ENCODE data around the gene CERCAM. TPM values are rescaled to one million over a fixed set of nuclear protein-coding genes. Genes with fewer than 3 reads are reported as not detected.
A peak's percentile ranks its signal among the peaks of the same experiment; 100 is the strongest.
"Not testable (repeated sequence)": the region's sequence is repeated elsewhere in the genome, so short reads cannot be mapped to it uniquely, and the experiment has no call there.

Gene CERCAM
- total RNA-seq, 2 donors from 2014 or later = 19.1 to 22.8 TPM

GRCh38 chr9:128438343-128439109 lies 17.9 kb downstream of the CERCAM start:
- ATAC-seq (peak; percentile 91 to 94), DNase-seq (peak; percentile 92)
- intact Hi-C loops (cut with DNase I) = no loop called here

GRCh38 chr9:128439273-128439672 lies 18.6 kb downstream of the CERCAM start:
- ATAC-seq (no peak), DNase-seq (no peak)
- intact Hi-C loops (cut with DNase I) = no loop called here

DNA sequence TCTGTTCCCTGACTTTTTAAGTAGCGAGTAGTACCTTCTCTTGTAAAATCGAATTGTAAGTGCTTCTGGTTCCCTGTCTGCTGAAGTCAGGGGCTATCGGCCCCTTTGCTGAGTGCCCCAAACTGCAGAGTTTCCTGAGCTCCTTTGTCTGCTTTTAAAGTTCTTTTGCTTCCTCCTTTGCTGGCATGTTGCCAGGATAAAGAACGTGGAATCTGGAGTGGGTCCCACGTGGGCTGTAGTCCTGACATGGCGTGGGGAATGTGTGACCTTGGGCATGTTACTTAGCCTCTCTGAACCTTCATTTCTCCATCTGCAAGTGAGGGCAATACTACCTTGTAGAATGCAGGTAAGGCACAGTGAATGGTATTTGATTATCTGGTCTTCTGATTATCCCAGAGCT lies 21.5 kb downstream of the CERCAM start:
- intact Hi-C loops (cut with DNase I) = no loop called here
- no peak for ATAC-seq
- DNase-seq = no peak

DNA sequence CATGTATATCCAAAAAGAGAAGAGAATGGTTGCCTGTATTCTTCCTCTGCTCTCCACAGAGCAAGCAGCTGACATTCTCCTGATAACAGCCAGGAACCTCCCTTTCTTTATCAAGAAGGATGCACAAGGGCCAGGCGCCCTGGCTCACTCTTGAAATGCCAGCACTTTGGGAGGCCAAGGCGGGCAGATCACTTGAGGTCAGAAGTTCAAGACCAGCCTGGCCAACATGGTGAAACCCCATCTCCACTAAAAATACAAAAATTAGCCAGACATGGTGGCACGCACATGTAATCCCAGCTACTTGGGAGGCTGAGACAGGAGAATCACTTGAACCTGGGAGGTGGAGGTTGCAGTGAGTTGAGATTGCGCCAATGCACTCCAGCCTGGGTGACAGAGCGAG lies 25.8 kb downstream of the CERCAM start:
- ATAC-seq; intact Hi-C loops (cut with DNase I); DNase-seq: not testable (repeated sequence)

DNA sequence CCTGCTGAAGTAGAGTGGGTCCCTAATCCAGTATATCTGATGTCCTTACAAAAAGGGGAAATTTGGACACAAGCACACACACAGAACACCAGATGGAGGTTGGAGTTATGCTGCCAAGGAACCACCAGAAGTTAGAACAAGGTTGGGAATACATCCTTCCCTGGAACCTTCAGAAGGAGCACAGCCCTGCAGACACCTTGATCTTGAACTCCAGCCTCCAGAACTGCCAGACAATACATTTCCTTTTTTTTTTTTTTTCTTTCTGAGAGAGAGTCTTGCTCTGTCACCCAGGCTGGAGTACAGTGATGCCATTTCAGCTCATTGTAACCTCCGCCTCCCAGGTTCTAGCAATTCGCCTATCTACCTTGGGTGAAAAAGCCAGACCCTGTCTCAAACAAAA lies 28.1 kb downstream of the CERCAM start:
- ATAC-seq (no peak), DNase-seq (no peak)
- intact Hi-C loops (cut with DNase I) = no loop called here

- intact Hi-C loops (cut with DNase I) = loop anchor here in 1 of 2 donors (5.0 kb wide), 1 partner anchor 97 kb away; the partner anchor contains the start of gene SPTAN1
- no peak for DNase-seq
- ATAC-seq = no peak
Measured at GRCh38 chr9:128454991-128455390, 34.3 kb downstream of the CERCAM start.

DNA sequence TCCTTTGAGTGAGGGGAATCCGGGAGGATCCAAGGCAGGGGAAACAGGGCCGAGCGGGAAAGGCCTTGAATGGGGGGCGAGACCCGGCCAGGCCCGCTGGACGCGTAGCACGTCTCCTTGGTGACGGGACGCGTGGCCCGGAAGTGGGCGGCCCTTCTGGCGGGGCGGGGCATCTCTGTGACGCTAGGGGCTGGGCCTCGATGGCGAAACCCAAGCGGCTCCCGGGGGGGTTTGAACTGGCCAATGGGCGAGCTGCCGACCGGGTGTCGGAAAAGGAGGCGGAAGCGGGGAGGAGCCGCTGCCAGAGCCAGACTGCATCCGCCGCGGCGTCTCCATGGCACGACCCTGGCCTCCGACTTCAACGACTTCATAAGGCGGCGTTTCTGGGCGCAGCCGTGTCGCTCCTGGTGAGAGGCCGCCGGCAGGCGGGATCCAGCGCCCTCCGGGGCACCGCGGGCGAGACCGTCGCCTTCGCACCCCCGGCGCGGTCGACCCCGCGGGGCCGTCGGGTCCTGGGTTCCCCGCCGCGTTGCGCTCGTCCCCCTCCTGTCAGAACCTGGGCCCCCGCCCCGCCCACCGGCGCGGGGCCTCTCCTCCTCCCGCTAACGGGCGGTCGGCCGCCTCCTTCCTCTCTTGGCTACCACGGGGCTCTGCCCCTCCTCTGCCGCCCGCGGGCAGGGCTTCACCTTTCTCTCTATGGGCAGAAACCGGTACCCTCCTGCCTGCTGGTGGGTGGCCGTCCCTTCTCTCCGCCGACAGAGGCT lies 35.4 kb downstream of the CERCAM start, which contains the start of gene ODF2:
ODF2 (plus strand) TSS at position 158 of the 764 bp plus-strand sequence; CDS start at position 244, 86 bp downstream.
- peak; percentile 98 for DNase-seq
- intact Hi-C loops (cut with DNase I) = loop anchor here in 1 of 2 donors (5.0 kb wide), 1 partner anchor 96 kb away; the partner anchor contains the start of gene SPTAN1
- ATAC-seq = peak; percentile 96 to 97

- peak; percentile 82 to 89 for ATAC-seq
- intact Hi-C loops (cut with DNase I) = loop anchor here in 1 of 2 donors (5.0 kb wide), 1 partner anchor 96 kb away; the partner anchor contains the start of gene SPTAN1
- DNase-seq = peak; percentile 80
Measured at GRCh38 chr9:128456613-128457061, 36.0 kb downstream of the CERCAM start.

DNA sequence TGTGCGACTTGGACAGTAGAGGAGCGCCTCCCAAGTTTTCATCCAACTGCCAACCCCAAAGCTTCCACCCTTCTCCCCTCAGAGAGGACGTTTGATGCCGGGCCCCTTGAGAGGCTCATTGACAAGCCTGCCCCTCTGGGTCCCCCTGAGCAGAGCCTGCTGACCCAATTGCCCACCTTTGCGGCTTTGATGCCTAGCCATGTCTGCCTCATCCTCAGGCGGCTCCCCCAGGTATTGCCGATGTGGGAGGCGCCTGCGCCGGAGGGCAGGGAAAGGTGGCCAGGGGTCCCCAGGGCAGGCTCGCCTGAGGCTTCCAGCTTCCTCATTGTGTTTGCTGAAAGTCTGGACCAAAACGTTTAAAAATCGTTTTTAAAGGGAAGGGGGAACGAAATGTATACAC lies 36.5 kb downstream of the CERCAM start:
- no peak for DNase-seq
- ATAC-seq = no peak
- intact Hi-C loops (cut with DNase I) = loop anchor here in 1 of 2 donors (5.0 kb wide), 1 partner anchor 95 kb away; the partner anchor contains the start of gene SPTAN1

DNA sequence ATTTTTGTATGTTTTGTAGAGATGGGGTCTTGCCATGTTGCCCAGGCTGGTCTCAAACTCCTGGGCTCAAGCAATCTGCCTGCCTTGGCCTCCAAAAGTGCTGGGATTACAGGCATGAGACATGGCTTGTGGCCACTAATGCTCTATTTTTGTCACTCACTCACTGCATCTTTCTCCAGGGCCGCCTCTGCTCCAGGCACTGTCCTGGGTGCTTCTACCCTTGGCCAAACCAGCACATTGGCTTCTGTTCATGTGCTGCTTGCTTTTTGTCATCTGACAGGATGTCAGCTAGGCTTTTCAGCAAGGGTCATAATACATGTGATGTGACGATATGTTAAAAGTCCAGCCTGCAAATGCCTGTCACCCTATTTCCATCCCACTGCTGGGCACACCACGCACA lies 38.4 kb downstream of the CERCAM start:
- ATAC-seq (no peak), DNase-seq (no peak)
- intact Hi-C loops (cut with DNase I) = loop anchor here in 1 of 2 donors (5.0 kb wide), 1 partner anchor 93 kb away; the partner anchor contains the start of gene SPTAN1

- DNase-seq = no peak
- ATAC-seq = no peak
- intact Hi-C loops (cut with DNase I) = no loop called here
Measured at GRCh38 chr9:128469070-128469469, 48.4 kb downstream of the CERCAM start.

DNA sequence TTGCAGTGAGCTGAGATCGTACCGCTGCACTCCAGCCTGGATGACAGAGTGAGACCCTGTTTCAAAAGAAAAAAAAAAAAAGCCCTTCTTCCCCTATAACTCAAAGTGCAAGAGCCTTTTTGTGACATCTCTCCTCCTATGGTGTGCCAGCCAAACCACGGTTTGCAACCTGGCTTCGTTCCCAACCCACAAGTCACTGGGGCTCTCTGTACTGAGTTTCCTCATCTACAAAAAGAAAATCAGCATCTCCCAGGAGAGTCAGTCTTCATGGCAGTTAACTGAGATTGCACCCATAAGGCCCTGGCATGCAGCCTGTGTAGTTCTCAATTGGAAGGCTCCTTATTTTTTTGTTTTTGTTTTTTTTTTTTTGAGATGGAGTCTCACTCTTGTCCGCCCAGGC lies 49.9 kb downstream of the CERCAM start:
- DNase-seq (no peak), ATAC-seq (peak in 1 of 2 donors; percentile 86)
- intact Hi-C loops (cut with DNase I) = no loop called here

- ATAC-seq (no peak), DNase-seq (no peak)
- intact Hi-C loops (cut with DNase I) = no loop called here
Measured at GRCh38 chr9:128473104-128473503, 52.4 kb downstream of the CERCAM start.

- ATAC-seq = no peak
- DNase-seq = no peak
- intact Hi-C loops (cut with DNase I) = no loop called here
Measured at GRCh38 chr9:128475867-128476266, 55.2 kb downstream of the CERCAM start.

- intact Hi-C loops (cut with DNase I) = no loop called here
- DNase-seq (no peak), ATAC-seq (no peak)
Measured at GRCh38 chr9:128479262-128479661, 58.6 kb downstream of the CERCAM start.

- no peak for DNase-seq
- no peak for ATAC-seq
- intact Hi-C loops (cut with DNase I) = no loop called here
Measured at GRCh38 chr9:128481561-128481960, 60.9 kb downstream of the CERCAM start.

GRCh38 chr9:128482186-128482585 lies 61.5 kb downstream of the CERCAM start:
- intact Hi-C loops (cut with DNase I) = no loop called here
- no peak for ATAC-seq
- no peak for DNase-seq

DNA sequence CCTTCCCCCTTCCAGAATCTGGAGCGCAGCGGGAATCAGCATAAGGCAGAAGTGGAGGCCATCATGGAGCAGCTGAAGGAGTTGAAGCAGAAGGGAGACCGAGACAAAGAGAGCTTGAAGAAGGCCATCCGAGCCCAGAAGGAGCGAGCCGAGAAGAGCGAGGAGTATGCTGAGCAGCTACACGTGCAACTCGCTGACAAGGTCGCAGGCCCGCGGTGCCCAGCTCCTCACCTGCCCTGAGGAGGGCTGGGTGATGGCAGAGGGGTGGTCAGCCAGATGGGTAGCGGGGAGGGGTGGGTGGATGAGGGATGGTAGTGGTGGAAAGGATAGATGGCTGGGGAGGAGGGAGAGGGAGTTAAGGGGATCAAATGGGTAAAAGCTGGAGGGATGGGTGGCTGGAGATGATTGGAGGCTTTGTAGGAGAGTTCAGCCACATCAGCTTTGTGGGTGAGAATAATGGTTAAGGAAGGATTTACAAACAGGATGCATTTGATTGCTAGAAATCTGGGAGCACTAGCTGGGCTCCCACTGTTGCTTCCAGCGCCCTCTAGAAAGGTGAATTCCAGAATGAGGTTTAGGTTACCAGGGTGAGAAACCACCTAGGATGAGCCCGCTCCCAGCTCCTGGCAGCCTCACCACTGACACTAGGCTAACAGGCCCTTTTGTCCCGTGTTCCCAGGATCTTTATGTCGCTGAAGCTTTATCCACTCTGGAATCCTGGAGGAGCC lies 64.2 kb downstream of the CERCAM start:
- no peak for DNase-seq
- intact Hi-C loops (cut with DNase I) = no loop called here
- ATAC-seq = no peak

DNA sequence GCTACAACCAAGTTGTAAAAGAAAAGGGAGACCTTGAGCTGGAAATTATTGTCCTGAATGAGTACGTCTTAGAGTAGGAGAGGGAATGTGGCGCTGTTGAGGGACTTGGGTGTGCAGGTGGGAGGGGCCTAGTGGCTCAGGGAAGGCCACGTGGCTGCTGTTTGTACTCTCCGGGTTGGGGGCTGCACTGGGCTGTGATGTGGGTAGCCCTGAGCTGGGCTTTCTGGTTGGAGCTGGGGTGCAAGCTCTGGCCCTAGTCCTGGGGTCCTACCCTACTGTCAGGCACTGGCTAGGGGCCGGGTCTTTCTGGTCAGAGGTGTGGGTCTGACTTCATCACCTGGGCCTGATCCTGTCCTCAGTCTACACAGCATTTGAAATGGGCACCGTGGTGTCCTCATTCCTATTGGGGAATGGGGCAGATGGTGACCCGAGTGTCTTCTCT lies 64.8 kb downstream of the CERCAM start:
- intact Hi-C loops (cut with DNase I) = no loop called here
- ATAC-seq = no peak
- no peak for DNase-seq
